Astrocyte of the cerebellum (primary cell): ENCODE results near the gene SPAG6.

Experiments
- DNase-seq: peaks from one replicate; pipeline ENCODE4 v3.0.0-alpha.2; 2011; ENCODE audit warnings: low read depth
- H3K4me3 ChIP-seq: 2 replicates; pipeline ENCODE4 v1.5.1; 2011; ENCODE audit warnings: mild to moderate bottlenecking, low read depth, low read length, moderate library complexity
- in situ Hi-C: cut with HindIII; loops from 2 replicates; pipeline ENCODE4 v1.10.0; 2017; ENCODE audit warnings: low sequenced_read_pairs
- TF ChIP-seq, protein P1 (sequence below): IDR thresholded peaks from 2 replicates; pipeline ENCODE4 v1.5.1; 2012; ENCODE audit warnings: low read length, low read depth, moderate library complexity, mild to moderate bottlenecking; ENCODE audit errors: missing control alignments

SPAG6 gene

DNA sequence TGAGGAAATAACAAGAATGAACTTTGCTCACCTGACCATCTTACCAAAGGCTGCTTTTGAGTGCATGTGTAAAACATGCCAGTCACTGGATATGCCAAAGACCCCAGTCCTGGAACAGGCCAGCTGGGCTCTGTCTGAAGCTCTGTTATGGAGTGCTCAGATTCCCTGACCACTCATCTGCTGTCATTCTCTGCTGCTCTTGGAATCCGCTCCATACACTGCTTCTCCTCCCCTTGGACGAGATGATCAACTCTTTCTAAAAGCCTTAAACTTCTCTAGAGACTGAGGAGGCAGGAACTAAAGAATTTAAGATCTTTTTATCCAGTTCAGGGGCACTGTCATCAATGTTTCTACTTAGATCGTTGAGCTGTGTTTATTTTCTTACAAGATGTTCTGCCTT lies 100.2 kb downstream of the SPAG6 start:
- TF ChIP-seq, protein P1, sequence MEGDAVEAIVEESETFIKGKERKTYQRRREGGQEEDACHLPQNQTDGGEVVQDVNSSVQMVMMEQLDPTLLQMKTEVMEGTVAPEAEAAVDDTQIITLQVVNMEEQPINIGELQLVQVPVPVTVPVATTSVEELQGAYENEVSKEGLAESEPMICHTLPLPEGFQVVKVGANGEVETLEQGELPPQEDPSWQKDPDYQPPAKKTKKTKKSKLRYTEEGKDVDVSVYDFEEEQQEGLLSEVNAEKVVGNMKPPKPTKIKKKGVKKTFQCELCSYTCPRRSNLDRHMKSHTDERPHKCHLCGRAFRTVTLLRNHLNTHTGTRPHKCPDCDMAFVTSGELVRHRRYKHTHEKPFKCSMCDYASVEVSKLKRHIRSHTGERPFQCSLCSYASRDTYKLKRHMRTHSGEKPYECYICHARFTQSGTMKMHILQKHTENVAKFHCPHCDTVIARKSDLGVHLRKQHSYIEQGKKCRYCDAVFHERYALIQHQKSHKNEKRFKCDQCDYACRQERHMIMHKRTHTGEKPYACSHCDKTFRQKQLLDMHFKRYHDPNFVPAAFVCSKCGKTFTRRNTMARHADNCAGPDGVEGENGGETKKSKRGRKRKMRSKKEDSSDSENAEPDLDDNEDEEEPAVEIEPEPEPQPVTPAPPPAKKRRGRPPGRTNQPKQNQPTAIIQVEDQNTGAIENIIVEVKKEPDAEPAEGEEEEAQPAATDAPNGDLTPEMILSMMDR, result no peak
- H3K4me3 ChIP-seq, result no peak overlapping the region
- in situ Hi-C loops, result no loop called here
- DNase-seq, result no peak

DNA sequence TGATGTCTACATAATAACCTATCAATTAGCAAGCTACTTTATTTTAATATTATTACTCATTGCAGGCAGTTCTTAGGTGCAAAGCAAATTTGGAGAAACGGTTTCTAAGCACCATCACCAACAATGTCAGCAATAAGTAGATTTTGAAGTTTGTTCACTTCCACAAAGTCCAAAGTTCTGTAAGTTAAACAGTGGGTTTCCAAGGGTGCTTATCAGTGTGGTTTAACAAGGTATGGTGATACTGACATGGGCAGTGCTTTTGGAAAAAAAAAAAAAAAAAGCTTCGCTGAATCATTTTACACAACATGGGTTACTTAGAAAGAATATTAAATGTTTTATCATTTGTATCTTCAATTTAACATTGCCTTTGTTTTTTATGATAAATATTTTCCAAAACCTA lies 101.8 kb downstream of the SPAG6 start:
- no peak overlapping the region for H3K4me3 ChIP-seq
- in situ Hi-C loops, result no loop called here
- DNase-seq, result no peak
- TF ChIP-seq, protein P1, result no peak

DNA sequence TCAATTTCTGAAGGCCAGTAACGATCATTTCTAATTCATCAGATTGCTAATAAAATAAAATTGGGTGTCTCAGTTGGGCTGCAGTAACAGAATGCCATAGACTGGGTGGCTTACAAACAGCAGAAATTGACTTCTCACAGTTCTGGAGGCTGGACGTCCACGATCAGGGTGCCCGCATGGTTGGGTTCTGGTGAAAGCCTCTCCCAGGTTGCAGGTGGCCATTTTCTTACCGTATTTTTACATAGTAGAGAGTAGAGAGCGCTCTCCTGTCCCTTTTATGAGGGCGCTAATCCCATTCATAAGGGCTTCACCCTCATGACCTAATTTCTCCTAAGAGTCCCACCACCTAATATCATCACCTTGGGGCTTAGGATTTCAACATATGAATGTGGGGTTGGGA lies 106.0 kb downstream of the SPAG6 start:
- no peak for DNase-seq
- TF ChIP-seq, protein P1, result no peak
- H3K4me3 ChIP-seq, result no peak overlapping the region
- in situ Hi-C loops, result loop anchor here (25.0 kb wide), 1 partner anchor 536 kb away; no protein-coding TSS in a partner anchor

DNA sequence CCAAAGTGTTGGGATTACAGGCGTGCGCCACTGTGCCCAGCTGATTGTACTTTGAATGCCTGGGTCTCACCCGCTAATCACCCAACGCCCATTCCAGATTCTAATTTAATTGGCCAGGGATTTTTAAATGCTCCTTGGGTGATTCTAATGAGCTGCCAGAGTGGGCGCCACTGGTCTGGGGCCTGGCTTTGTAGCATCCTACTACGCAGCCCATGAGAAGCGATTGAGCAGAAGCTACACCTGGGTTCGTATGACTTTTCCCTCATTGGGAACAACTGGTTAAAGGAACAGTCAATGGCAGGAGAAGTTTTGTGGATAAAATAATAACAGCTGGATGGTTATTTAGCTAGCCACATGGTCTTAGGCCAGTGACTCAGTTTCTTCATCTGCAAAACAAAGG lies 108.0 kb downstream of the SPAG6 start:
- TF ChIP-seq, protein P1, result no peak
- in situ Hi-C loops, result loop anchor here (25.0 kb wide), 1 partner anchor 534 kb away; no protein-coding TSS in a partner anchor
- DNase-seq, result no peak
- H3K4me3 ChIP-seq, result no peak overlapping the region

DNA sequence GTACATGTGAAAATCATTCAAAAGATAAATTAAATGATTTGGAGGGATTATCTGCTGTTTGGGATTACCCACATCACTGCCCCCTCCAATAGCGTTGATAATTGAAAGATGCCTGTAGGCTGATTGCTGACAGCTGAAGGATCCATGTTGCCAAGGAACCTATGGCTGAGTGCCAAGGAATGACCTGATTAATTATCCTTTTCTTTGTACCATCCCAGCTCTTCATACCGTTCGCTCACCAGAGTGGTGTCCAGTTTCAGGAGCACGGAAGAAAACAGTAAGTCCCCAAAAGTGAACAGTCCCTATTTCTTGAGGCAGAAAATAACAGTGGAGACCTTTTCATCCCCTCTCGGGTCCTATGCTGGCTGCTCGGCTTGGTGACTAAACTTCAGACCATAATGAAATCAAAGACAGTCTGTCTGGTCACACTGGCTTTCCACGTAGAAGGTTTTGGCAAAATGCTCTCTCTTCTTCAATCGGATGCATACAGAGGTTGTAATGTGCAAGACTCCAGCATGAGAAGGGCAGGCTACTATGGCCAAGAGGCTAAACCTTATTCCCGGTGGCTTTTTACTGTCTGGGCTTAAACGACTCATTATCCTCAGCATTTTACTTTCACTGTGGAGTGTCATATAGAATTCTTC lies 108.8 kb downstream of the SPAG6 start:
- TF ChIP-seq, protein P1, result no peak
- DNase-seq, result no peak
- H3K4me3 ChIP-seq, result no peak overlapping the region
- in situ Hi-C loops, result loop anchor here (25.0 kb wide), 1 partner anchor 533 kb away; no protein-coding TSS in a partner anchor

DNA sequence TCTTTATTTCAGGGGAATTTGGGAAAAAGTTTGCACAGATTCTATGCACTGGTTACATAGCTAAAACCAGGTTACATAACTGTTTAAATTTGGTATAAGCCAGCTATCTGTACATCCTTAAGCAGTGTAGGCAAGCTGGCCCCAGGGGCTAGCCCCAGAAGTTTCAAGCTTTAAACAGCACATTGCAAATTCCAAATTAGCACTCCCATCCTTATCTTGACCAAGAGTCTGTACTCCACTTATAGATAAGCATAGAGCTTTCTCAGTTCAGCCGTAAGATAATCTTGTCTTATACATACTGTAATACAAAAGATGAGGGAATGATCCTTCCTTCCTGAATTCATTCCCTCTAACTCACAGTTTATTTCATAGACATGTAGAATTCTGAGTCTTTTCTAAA lies 109.3 kb downstream of the SPAG6 start:
- DNase-seq, result no peak
- TF ChIP-seq, protein P1, result no peak
- no peak overlapping the region for H3K4me3 ChIP-seq
- in situ Hi-C loops, result loop anchor here (25.0 kb wide), 1 partner anchor 533 kb away; no protein-coding TSS in a partner anchor
